CD4-positive, alpha-beta T cell treated with Interleukin-1 beta for 1 hour (primary cell): ENCODE measurements around the gene ZNF134.

Experiments used
- DNase-seq, 2 donors: peaks; one replicate each; pipeline ENCODE4 v3.0.0-alpha.2; 2020 to 2022

ZNF134 gene

DNA sequence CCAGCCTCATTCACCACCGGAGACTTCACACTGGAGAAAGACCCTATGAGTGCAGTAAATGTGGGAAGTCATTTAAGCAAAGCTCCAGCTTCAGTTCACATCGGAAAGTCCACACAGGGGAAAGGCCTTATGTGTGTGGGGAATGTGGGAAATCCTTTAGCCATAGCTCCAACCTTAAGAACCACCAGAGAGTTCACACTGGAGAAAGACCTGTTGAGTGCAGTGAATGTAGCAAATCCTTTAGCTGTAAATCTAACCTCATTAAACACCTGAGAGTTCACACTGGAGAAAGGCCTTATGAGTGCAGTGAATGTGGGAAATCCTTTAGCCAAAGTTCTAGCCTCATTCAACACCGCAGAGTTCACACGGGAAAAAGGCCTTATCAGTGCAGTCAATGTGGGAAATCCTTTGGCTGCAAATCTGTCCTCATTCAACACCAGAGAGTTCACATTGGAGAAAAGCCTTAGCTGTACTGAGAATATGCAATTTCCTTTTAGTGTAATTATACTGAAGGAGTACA lies 27.7 kb downstream of the ZNF134 start:
- DNase-seq = no peak

DNA sequence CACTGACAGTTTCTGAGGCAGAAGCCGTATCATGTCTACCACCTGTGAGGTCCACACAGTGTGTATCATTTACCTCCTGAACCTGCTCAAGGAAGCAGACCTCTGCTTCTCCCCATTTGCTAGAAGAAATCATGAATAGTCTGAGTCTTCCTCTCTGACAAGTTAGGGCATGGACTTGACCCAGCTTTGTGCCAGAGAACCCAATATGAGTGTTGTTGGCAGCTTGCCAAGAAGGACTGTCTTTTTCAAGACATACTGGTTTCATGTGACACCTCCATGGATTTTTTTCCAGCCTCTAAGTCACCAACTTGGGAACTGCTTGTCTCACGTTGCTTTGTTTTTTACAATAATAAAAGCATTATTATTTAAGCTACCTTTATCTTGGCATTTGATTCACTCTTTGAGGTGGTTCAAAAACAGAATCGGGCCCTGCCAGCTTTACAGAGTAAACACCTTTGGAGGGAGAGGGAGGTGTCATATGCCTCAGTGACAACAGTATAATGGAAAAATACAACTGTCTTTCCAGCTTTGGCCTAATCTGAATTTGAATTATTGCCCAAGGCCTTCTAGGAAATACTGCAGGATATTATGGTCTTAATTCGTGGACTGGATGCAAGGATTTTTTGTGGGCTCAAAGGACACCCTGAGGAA lies 28.5 kb downstream of the ZNF134 start:
- DNase-seq = no peak

DNA sequence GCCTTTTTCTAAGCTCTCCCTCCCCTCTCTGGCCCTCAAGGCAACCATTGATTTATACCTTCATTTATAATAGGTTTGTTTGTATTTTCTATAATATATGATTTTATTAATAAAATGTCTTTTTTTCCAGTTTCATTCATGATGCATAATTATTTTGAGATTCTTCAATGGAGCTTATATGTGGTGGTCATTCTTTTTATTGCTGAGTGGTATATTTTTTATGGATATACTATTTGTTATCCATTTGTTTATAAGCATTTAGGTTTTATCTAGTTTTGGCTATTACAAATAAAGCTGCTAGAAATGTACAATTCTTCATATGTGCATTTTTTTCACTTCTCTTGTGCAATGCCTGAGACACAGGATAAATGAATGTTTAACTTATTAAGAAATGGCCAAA lies 29.7 kb downstream of the ZNF134 start:
- DNase-seq = no peak

DNA sequence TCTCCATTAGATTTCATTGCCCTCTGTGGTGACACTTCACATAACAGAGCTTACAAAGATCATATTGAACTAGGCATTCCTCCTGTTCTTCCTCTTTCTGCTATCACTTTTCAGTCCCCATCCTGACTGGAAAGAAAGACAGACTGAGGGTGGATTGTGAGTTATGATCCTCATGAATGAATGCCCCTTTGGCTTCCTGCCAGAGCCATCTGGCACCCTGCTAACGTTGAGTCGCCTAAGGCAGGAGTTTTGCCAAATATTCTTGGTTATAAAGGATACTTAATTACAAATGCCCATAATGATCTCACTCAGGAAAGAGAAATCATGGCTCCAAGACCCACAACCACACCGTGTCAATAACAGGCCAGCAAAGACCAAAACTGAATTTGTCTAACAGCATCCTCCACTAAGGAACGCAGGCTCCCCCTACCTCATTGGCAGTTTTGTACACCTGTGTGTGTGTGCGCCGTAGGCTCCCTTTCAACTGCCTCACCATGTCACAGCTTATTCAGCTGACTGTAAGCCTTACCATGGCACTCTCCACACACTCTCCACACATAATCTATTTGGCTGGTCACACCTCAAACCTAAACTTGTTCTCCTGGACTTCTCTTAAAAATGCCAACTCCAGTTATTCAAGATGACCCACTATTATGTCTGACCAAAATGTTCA lies 34.4 kb downstream of the ZNF134 start:
- DNase-seq = no peak

DNA sequence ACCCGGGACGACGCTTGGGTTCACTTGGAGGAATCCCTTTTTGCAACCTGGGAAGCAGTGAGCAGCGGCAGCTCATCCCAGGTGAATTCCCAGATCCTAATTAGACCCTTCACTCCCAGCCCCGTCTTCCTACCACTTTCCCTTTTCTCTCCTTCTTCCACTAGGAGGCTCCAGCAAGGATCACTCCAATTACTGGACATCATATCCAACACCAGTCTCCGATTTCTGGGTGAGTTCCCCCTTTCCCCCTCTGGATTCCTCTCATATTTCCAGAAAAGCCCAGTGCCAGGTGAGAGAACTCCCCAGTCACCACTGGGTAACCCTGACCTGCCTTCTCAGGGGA lies 37.6 kb downstream of the ZNF134 start:
- DNase-seq = no peak

DNA sequence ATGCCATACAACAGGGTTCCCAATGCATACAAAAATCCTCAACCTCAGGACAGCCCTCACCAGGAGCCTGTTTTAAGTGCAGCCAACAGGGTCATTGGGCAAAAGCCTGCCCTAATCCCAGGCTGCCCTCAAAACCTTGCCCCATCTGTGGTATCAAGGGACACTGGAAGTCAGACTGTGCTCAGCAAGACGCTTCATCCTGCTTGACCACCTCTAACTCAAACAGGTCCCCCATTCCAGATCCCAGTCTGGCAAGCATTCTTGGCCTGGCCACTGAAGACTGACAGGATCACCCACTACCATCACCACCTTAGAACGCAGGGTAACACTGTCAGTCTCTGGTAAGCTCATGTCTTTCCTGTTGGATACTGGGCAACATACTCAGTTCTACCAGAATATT lies 39.6 kb downstream of the ZNF134 start:
- DNase-seq = no peak

DNA sequence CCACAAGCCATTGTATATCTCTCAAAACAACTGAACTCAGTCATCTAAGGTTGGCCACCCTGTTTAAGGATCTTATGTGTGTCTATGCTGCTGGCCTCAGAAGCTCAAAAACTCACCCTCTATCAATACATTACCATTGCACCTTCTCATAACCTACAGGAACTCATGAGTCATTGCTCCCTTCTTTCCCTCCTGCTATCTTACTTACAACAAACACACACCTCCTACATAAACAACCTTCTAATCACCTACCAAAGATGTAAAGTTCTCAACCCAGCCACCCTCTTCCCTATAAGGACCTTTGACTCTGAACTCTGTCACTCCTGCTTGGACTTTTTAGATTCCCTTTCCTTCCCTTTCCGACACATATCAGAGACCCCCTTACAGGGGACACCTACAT lies 41.4 kb downstream of the ZNF134 start:
- no peak for DNase-seq

DNA sequence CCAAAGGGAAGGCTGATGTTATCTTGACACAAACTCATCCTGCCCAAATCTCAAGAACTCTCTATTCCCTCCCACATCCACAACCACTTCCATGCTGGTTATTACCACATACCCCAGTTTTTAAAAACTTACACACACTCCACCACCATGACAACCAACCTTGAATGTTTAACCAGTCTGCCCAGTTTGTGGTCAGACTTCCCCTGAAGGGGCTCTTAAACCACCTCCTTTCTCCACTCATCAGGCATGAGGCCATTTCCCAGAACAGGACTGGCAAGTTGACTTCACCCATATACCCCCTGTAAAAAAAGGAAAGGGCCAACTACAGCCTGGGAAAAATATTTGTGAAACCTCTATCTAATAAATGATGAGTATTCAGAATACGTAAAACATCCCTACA lies 42.3 kb downstream of the ZNF134 start:
- no peak for DNase-seq

DNA sequence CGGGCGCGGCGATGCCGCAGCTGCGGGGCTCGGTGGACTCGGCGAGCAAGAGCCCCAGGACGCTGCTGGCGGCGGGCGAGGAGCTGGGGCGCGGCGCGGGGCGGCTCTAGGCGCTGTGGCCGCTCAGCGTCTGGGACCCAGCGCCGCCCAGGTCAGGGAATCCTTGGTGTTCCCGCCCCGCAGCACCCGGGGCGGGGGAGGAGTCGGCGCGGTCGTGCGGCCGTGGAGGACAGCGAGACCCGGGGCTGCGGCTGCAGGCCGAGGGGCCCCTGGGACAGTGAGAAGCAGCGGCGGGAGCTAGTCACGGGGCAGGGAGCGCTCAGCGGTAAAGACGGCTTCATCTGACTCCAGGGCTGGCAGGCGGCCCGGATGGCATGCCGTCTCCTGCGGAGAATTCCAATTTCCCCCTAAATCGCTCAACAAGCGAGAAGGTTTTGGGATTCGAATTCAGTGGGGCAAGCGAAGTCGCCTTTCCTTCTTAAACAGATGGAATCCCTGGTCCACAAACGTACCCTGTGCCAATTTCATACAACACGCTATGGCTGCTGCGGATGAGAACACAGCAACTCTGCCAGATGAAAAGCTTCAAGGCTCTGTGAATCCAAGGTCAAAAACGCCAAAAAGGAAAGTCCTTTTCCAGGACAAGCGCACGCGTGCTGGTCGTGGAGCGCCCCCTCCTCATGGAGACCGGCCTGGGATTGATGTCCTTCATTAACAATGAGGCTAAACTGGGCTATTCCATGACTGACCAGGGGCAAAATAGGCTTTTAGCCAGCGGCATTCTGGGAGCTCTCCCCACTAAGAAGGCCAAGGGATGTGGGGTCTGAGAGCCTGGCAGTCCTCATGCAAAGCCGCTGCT lies 50.5 kb downstream of the ZNF134 start:
- no peak for DNase-seq

DNA sequence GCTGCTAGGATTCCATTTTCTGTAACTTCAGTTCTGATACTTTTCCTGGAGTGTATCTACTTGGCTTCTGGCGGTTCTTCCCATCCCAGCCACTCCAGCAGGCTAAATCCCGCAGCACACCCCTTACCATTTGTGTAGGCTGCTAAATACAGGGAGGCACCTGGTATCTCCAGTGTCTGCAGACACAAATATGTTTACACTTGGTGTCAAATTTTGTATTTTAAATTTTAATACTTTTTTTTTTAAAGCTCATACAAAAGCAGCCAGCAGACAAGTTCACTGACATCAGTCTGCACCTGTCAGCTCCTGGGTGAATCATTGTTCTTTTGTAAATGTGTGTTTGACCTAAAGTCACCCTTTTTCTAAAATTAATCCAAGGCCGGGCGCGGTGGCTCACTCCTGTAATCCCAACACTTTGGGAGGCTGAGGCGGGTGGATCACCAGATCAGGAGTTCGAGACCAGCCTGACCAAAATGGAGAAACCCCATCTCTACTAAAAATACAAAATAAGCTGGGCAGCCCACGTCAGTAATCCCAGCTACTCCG lies 51.3 kb downstream of the ZNF134 start:
- DNase-seq = no peak

DNA sequence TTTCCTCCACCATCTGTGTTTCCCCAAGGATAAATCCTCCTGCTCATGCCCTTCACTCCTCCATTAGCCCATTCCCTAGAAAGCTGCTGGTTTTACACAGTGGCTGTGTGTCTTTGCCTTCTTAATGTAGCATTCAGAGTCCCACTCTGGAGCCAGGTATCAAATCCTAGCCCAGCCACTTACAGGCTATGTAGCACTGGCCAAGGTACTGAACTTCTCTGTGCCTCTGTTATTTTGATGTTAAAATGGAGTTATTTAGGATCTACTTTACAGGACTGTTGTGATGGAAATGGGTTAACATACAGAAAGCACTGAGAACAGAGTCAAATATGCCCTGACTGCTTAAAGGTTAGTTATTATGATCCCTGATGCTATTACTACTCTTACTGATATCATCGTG lies 53.2 kb downstream of the ZNF134 start:
- DNase-seq = no peak

DNA sequence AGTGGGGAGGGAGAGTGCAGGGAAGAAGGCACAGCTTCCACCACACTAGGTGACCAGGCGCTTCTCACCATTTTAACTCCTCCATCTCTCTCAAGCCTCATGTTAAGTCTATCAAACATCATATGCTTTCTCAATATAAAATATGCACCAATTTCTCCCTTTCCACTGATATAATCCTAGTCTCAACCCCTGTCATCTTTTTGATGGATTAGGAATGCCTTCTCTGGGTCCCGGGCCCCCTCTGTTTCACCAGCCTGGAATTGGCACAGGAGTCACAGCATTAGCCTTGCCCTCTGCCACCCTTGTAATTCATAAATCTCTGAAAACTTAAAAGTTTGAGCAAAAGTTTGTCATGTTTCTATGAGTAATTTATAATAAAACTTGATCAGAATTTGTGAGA lies 54.6 kb downstream of the ZNF134 start, which contains the start of gene ZSCAN4:
ZSCAN4 (plus strand) TSS at position 301 of the 400 bp plus-strand sequence. CDS start 7,211 bp downstream, outside the sequence.
- DNase-seq = no peak

DNA sequence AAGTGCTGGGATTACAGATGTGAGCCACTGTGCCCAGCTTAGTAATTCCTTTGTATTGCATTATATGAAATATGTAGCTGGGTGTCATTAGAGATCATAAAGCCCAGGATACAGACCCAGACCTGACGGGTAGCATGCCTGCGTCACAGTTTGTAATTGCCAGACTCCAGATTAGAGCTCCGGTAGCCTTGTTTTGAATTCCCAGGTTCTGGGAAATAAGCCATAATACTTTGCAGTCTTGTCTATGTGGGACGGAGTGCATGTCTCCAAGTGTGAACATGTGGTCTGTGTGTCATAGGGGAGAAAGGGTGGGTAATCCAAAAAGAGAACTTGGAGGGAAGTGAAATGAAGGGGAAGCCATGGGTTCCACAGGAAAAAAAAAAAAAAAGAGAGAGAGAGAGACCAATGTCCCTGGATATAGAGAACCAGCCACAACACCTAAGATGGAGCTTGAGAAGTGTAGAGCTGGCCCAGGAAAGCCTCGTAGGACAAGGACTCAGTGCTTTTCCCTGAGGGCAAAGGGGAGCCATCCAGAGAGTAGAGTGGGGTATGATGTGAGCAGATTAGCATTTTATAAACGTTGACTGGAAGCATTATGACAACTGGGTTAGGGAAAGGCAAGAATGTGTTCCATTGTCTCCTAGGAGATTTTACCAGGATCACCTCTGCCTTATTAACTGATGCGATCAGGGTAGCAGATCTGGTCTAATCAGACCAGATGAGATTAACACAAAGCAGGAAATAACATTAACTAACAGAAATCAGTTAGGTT lies 57.3 kb downstream of the ZNF134 start:
- no peak for DNase-seq

DNA sequence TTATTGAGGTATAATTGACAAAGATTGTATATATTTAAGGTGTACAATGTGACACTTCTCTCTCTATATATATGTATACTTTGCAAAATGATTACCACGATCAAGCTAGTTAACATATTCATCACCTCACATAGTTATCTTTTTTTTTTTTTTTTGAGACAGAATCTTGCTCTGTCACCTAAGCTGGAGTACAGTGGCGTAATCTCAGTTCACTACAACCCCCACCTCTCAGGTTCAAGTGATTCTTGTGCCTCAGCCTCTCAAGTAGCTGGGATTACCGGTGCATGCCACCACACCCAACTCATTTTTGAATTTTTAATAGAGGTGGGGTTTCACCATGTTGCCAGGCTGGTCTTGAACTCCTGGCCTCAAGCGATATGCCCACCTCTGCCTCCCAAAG lies 58.4 kb downstream of the ZNF134 start:
- DNase-seq = no peak
